Measurements from ENCODE around the gene LMNTD2. TPM values are rescaled to one million over a fixed set of nuclear protein-coding genes. Genes with fewer than 3 reads are reported as not detected.
A peak's percentile ranks its signal among the peaks of the same experiment; 100 is the strongest.

LMNTD2 gene
- total RNA-seq, 1 experiment from 2014 or later: 1.4 TPM

GRCh38 chr11:568306-569157, 8.0 kb upstream of the LMNTD2 start:
- BruUV-seq (replicated peaks): no TSS peak

GRCh38 chr11:567629-568292, 7.2 kb upstream of the LMNTD2 start:
- DNase-seq: no peak
- POLR2A ChIA-PET (ENCODE audit: unreplicated experiment): interaction anchor here (0.5 kb wide), 1 partner anchor 13 kb away, joined by 5 read pairs; no protein-coding TSS in a partner anchor
- H3K79me2 ChIP-seq (ENCODE audit: low read length): peaks cover 35% of the 10 kb centered on the region
- peak; percentile 19 for ATAC-seq
- H3K4me2 ChIP-seq (ENCODE audit: low read length): peak overlapping the region; percentile 88
- no peaks in the 10 kb centered on the region for H3K9me2 ChIP-seq (replicated peaks; ENCODE audit: low read length)
- H2AFZ ChIP-seq (ENCODE audit: low read length): peak overlapping the region; percentile 11; the same call in 1 of the 2 replicates
- H3K4me3 ChIP-seq (ENCODE audit: low read length): peak overlapping the region; percentile 80
- intact Hi-C loops (cut with micrococcal nuclease): loop anchor here (10.0 kb wide), 1 partner anchor 47 kb away; the partner anchor contains the start of gene IRF7
- TF ChIP-seq EZH2 (IDR thresholded peaks at IDR 0.05; ENCODE audit: low read length, unreplicated experiment) (no peak), EZH2phosphoT487 (IDR thresholded peaks at IDR 0.05; ENCODE audit: borderline replicate concordance, low read length) (no peak), CTCF (conservative IDR thresholded peaks at IDR 0.05; ENCODE audit: low read depth, low read length) (no peak)
- no peaks in the 10 kb centered on the region for H3F3A ChIP-seq (ENCODE audit: low read length, unreplicated experiment)
- no peaks in the 10 kb centered on the region for H3K9me3 ChIP-seq (ENCODE audit: low read length)
- H3K36me3 ChIP-seq (ENCODE audit: low read depth, low read length): no peaks in the 10 kb centered on the region
- H3K27me3 ChIP-seq (ENCODE audit: low read length): no peaks in the 10 kb centered on the region
- BruUV-seq (replicated peaks): TSS peak; percentile 43
- H3K9ac ChIP-seq (ENCODE audit: low read length): peak overlapping the region; percentile 65
- 0 out of 2 replicates have a peak, but pooled peaks cover 5% of the 10 kb centered on the region for H4K20me1 ChIP-seq (ENCODE audit: low read length)
- H3K27ac ChIP-seq (ENCODE audit: low read length): no peak overlapping the region
- CTCF ChIA-PET: no interaction called here
- peaks cover 24% of the 10 kb centered on the region; the same call in 1 of the 2 replicates for H3K4me1 ChIP-seq (ENCODE audit: insufficient read depth, low read length)

More at GRCh38 chr11:568306-569157, 8.0 kb upstream of the LMNTD2 start:
- Histone ChIP-seq H3K4me3 (ENCODE audit: low read length) (peak overlapping the region; percentile 80), H2AFZ (ENCODE audit: low read length) (peak overlapping the region; percentile 53; the same call in 1 of the 2 replicates), H3K9ac (ENCODE audit: low read length) (peak overlapping the region; percentile 70), H3K9me2 (replicated peaks; ENCODE audit: low read length) (no peaks in the 10 kb centered on the region), H3F3A (ENCODE audit: low read length, unreplicated experiment) (no peaks in the 10 kb centered on the region), H3K79me2 (ENCODE audit: low read length) (peaks cover 27% of the 10 kb centered on the region), H3K27ac (ENCODE audit: low read length) (no peak overlapping the region), H3K36me3 (ENCODE audit: low read depth, low read length) (no peaks in the 10 kb centered on the region), H3K4me2 (ENCODE audit: low read length) (peak overlapping the region; percentile 88), H3K4me1 (ENCODE audit: insufficient read depth, low read length) (peaks cover 23% of the 10 kb centered on the region; the same call in 1 of the 2 replicates), H3K9me3 (ENCODE audit: low read length) (no peaks in the 10 kb centered on the region), H3K27me3 (ENCODE audit: low read length) (no peaks in the 10 kb centered on the region), H4K20me1 (ENCODE audit: low read length) (0 out of 2 replicates have a peak, but pooled peaks cover 5% of the 10 kb centered on the region)
- TF ChIP-seq CTCF (conservative IDR thresholded peaks at IDR 0.05; ENCODE audit: low read depth, low read length): no peak
- no peak for TF ChIP-seq EZH2phosphoT487 (IDR thresholded peaks at IDR 0.05; ENCODE audit: borderline replicate concordance, low read length)
- TF ChIP-seq EZH2 (IDR thresholded peaks at IDR 0.05; ENCODE audit: low read length, unreplicated experiment): no peak
- DNase-seq (peak; percentile 96), ATAC-seq (peak; percentile 90)
- POLR2A ChIA-PET (ENCODE audit: unreplicated experiment): interaction anchor here (0.5 kb wide), 1 partner anchor 14 kb away, joined by 5 read pairs; no protein-coding TSS in a partner anchor
- intact Hi-C loops (cut with micrococcal nuclease): loop anchor here (10.0 kb wide), 1 partner anchor 46 kb away; the partner anchor contains the start of gene IRF7
- CTCF ChIA-PET: no interaction called here
